GM18526 (cell line): ENCODE results near the gene CDH3.

Source experiments
- POLR2A ChIP-seq: IDR thresholded peaks from 3 replicates; pipeline ENCODE4 v1.6.1; 2011; ENCODE audit not compliant: insufficient read length; ENCODE audit errors: extremely low read depth

Gene CDH3

GRCh38 chr16:68737730-68738629 is 92.9 kb downstream of the CDH3 start:
- TF ChIP-seq POLR2A = no peak

GRCh38 chr16:68739964-68740627 is 95.0 kb downstream of the CDH3 start:
- TF ChIP-seq POLR2A = no peak

- no peak for TF ChIP-seq POLR2A
Measured at GRCh38 chr16:68740628-68741346, 95.7 kb downstream of the CDH3 start.

GRCh38 chr16:68743664-68744063 is 98.6 kb downstream of the CDH3 start:
- no peak for TF ChIP-seq POLR2A

DNA sequence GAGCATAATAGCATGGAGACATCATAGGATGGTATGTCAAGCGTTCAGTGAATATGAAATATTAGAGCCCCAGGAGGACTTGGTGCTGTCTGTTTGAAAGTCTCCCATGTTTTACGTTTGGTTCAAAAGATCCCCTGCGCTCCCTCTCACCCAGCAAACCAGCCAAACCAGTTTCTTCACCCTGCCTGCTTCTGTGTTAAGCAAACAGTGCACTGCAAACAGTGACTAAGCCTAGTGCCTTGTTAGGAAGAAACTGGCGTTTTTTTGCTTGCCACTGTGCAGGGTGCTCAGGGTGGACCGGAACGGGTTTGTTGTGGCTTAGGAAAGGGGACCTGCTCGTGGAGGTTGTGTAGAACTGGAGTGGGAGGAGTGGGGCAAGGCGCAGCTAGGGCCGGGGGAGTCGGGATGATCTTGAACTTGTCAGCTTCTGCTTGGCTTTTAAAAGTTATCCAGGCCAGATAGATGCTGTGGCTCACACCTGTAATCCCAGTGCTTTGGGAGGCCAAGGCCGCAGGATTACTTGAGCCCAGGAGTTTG is 99.7 kb downstream of the CDH3 start:
- TF ChIP-seq POLR2A = no peak

GRCh38 chr16:68746951-68747350 is 101.8 kb downstream of the CDH3 start:
- no peak for TF ChIP-seq POLR2A

- TF ChIP-seq POLR2A = no peak
Measured at GRCh38 chr16:68749432-68749831, 104.3 kb downstream of the CDH3 start.
